ENCODE data around the gene KLK2.

DNA sequence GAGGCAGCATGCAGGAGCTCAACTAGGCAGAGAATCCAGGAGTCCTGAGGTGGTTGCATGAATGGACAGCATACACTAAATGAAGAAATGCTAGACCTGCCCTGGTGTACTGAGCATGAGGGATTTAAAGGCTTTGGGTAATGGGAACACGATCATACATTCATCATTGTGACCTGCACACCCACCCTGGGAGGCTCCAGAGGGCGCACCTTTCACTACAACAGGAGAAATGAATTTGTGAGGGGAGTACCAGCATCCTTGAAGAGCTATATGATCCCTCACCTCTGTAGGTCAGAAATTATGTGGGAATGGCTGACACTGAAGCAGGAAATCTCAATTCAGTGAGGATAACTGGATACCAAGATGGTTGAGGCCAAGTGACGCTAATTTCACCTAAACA lies 8.9 kb downstream of the KLK2 start:
- TF ChIP-seq, protein P1, sequence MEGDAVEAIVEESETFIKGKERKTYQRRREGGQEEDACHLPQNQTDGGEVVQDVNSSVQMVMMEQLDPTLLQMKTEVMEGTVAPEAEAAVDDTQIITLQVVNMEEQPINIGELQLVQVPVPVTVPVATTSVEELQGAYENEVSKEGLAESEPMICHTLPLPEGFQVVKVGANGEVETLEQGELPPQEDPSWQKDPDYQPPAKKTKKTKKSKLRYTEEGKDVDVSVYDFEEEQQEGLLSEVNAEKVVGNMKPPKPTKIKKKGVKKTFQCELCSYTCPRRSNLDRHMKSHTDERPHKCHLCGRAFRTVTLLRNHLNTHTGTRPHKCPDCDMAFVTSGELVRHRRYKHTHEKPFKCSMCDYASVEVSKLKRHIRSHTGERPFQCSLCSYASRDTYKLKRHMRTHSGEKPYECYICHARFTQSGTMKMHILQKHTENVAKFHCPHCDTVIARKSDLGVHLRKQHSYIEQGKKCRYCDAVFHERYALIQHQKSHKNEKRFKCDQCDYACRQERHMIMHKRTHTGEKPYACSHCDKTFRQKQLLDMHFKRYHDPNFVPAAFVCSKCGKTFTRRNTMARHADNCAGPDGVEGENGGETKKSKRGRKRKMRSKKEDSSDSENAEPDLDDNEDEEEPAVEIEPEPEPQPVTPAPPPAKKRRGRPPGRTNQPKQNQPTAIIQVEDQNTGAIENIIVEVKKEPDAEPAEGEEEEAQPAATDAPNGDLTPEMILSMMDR (IDR thresholded peaks at IDR 0.05), result no peak
- TF ChIP-seq POLR2AphosphoS5 (IDR thresholded peaks at IDR 0.05) (no peak), POLR2A (IDR thresholded peaks at IDR 0.05) (no peak)

Measured in prostate gland (tissue), 2 donors.